Erythroblast (primary cell): ENCODE measurements around the gene ADCY6.

Experiments
- GATA1 ChIP-seq: IDR thresholded peaks from 2 replicates; pipeline ENCODE4 v1.6.1; 2011; ENCODE audit warnings: low read depth, mild to moderate bottlenecking, control low read depth, low read length, moderate library complexity
- POLR2A ChIP-seq: IDR thresholded peaks from 2 replicates; pipeline ENCODE4 v1.6.1; 2011; ENCODE audit warnings: mild to moderate bottlenecking, low read length

GRCh38 chr12:48828293-48828692 lies 39.4 kb upstream of the ADCY6 start:
- TF ChIP-seq POLR2A (no peak), GATA1 (no peak)
